HTR-8/SVneo (cell line): ENCODE data around the gene C20orf202.

Experiments used
- DNase-seq: peaks from one replicate; pipeline ENCODE4 v3.0.0; 2011; ENCODE audit warnings: low spot score, mixed read lengths; ENCODE audit not compliant: insufficient read length
- FAIRE-seq: peaks from 2 replicates; lab custom pipeline; 2011; peaks lifted over from hg19 to GRCh38; lab: Jason Lieb, UNC

The C20orf202 gene

DNA sequence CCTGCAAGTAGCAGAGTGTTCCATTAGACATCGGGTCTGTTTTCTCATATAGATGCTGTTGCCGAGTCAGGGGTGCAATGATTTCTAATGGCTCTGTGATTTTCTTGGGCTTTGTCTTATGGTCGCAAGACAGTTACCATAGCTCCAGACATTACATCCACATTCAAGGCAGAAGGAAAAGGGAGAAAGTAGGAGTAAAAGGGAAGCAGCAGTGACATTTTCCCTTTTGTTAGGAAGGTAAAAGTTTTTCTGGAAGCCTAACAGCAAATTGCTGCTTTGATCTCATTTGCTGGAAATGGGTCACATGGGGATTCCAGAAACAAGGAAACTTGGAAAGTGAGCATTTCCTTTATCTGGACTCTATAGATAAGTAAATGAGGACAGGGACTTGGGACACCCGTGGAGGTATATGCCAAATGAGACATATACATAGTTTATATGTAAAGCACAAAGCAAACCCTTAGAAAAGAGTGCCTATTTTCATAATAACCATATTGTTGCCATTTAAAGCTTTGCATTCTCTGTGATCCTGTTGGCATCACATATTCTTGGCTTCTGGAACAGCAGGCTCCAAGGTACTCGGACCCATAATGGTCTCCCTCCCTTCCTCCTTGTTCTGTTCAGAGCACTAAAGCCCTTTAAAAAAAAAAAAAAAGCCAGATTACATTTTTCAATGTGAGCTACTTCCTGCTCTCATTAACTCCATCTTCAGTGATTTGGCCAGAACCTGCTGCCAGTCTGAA, at the start of gene C20orf202:
TSS of gene C20orf202 (plus strand) at position 693 of the 743 bp plus-strand sequence. CDS start 132 bp downstream, outside the sequence.
- FAIRE-seq: no peak

DNA sequence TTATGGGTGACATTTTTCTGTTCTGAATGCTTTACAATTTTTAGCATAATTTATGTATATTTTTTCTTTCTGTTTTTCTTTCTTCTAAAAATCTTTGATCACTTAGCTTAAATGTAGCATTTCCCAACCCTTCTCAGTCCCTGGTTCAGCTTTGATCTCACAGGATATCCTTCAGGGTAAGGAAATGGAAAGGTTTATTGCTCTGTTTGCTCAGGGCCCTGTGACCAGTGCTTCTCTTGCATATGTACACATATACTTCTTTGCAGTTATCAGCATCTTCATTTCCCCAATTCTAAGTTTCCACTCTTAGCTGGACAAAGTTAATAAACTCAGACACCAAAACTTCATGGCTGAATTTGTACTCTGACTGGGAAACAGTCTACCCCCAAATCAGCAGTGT, 49.0 kb upstream of the C20orf202 start:
- FAIRE-seq: no peak
- DNase-seq: no peak

More for the DNA sequence above, at the start of gene C20orf202:
- no peak for DNase-seq

DNA sequence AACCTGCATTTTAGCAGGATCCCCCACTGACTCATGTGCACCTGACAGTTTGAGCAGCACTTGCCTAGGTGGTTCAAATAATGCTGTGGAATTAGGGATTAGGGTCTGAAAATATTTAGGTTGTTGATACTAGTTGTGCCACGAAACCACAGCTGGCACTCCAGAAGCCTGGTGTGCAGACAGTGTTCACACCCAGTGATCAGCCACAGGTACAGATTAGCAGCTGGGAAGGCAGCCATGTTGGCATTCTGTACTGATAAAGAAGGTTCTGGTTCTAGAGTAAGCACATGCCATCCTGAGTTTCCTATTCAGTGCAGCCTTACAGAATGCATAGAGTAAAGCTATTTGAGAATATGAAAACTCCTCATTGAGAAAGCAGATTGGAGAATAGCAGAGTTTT, 48.6 kb upstream of the C20orf202 start:
- FAIRE-seq: no peak
- DNase-seq: no peak

DNA sequence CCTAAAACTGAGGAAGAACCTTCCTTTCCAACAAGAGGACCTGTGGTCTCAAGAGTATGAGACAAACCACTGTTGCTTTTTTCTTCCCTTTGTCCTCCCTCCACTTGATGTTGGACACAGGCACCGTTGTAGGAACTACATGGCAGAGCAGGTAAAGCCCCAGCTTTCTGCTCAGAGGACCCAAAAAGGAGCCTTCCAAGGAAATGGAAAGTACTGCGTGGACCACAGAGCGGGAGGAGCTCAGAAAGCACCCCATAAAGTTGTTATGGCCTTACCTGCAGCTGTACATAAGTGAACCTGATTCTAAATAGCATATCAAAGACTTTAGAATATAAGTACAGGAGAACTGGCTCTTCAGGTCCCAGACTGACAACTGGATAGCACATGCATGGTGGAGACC, 47.9 kb upstream of the C20orf202 start:
- DNase-seq: no peak
- no peak for FAIRE-seq

DNA sequence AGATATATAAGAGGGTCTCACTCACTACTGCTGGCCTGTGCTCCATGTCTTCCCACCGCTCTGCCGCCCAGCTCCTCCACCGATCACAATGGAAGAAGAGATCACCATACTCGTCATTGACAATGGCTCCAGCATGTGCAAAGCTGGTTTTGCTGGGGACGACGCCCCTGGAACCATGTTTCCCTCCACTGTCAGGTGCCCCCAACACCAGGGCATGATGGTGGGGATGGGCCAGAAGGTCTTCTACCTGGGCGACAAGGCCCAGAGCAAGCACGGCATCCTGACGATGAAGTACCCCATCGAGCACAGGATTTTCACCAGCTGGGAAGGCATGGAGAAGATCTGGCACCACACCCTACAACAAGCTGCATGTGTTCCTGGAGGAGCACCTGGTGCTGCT, 42.8 kb upstream of the C20orf202 start:
- DNase-seq (no peak), FAIRE-seq (no peak)

DNA sequence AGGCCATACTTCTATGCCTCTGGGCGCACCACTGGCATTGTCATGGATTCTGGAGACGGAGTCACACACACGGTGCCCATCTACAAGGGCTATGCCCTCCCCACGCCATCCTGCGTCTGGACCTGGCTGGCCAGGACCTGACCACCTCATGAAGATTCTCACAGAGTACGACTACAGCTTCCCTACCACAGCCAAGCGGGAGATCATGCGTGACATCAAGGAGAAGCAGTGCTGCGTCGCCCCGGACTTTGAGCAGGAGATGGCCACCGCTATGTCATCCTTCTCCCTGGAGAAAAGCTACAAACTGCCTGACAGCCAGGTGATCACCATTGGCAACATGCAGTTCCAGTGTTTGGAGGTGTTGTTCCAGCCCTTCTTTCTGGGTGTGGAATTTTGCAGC, 42.3 kb upstream of the C20orf202 start:
- FAIRE-seq (no peak), DNase-seq (no peak)

DNA sequence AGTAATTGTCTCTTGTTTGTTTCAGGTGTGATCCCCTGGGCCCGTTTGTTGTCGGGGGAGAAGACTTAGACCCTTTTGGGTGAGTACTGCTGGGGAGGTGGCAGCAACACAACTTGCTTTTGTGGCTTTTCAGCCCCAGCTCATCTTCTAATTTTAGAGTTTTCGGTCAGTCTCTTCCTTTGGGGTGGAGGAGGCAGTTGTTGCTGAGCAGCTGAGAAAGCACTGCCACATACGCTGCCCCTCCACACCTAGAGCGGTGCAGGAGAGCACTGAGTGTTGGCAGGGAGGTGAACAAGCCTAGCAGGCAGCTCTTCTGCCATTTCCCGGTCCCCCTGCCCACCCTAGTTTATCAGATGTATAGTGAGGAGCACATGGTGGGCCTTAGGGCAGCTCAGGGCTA, 40.1 kb upstream of the C20orf202 start:
- FAIRE-seq (no peak), DNase-seq (no peak)

DNA sequence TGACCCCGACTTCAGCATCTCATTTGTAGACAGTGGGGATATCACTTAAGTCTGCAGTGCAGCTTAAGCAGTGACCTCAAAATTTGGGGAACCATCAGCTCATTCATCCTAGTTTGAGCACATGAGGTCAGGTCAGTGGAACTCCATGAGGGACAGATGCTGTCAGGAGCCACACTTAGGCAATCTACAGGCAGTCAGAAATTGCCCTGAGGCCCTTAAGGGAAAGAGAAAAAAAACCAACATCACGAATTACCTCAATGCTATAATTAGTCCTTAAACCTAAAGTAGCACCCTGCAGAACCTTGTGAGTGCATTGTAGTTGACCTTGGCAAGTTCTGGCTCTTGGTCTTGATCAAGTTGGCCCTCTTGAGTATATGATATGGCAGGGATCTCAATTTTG, 39.6 kb upstream of the C20orf202 start:
- no peak for FAIRE-seq
- DNase-seq: no peak

DNA sequence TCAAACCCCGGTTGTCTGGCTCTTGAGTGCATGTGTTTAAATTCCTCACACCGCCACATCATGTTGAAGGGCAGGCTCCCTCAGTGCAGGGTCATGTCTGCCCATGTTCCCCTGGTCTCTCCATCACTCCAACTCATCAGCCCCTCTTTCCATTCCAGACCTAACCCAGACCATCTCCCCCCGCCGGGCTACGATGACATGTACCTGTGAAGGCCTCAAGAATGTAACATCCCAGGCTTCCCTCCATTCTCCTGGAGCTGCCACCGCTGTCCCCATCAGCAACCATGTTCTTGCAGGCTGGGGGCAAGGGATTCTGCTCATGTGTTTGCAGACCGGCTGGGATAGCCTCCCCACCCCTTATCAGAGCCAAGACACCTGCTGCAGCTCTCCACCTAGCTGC, 38.4 kb upstream of the C20orf202 start:
- FAIRE-seq (no peak), DNase-seq (no peak)

DNA sequence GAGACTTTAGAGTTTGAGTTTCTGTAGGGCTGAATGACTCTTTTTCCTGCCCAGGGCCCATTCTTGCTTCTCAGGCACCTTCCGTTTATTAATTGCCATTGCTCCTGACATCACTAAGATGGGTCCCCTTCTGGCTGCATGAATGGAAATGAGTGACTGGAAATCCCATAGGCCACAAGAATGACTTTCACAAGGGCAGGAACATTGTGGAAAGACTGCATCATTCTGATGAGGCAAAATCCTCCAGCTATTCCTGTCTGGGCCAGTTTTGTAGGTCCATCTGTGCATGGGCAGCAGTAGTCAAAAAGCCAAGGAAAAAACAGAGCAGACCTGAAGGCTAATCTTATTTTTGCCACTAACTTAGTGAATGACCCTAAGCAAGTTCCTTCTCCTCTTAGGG, 37.7 kb upstream of the C20orf202 start:
- FAIRE-seq: no peak
- no peak for DNase-seq

DNA sequence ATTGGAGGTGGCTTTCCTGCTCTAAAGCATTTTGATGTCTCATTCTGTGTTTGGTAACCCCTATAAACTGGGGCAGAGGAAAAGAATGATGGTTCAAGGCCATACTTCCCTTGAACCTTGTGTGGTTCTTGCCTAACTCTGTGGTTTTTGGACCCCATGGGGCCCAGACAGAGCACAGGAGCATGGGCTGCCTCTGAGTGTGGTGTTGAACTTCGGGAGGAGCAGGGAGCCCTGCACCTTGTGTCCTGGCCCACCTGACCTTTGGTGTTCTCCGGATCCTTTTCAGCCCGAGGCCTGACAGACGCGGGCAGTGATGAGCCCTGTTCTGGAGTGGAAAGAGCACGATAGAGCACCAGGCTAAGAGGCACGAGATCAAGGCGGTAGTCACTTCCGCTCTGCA, 37.3 kb upstream of the C20orf202 start:
- FAIRE-seq: no peak
- no peak for DNase-seq

DNA sequence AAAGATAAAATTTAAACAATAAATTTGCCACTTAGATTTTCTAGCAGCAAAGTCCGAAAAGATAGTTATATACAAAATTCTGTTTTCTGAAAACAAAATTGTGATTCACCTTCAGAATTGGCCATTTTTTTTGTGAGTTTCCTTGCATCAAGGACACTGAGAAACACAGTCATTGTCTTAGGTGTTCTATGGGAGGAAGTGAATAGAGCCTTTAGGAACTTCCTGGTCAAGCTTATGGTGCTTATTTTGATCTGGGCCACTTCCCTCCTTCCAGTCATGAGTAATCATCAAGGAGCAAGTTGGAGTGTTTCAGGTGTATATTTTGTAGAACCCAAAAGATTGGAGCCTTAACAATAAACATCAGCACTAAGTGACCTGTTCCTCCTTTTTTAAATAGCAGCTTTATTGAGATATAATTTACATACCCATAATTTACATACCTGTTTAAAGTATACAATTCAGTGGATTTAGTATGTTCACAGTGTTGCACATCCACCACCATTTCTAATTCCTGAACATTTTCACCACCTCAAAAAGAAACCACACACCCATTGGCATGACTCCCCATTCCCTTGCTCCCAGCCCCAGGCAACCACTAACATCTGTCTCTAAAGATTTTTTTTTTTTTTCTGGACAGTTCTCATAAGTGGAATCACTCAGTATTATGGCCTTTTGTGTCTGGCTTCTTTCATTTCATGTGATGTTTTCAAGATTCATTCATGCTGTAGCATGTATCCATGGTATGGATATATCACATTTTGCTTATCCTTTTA, 36.1 kb upstream of the C20orf202 start:
- DNase-seq (no peak), FAIRE-seq (no peak)

DNA sequence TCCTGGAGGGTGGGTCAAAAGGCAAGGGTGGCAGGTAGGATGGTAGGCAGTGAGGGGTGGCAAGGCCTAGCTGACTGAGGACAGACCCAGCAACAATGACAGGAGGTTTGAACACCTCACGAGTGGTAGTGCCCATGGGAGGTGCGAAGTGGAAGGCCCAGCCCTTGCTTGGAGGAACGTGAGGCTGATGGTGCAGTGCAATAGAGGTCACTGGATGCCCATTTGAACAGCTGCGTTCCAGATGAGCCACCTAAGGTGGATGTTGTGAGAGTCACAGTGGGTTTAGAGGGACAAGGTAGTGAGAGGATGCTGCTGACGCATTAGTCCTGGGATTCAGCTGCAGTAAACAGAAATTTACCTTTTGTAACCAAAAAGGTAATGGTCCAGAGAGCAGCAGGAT, 34.0 kb upstream of the C20orf202 start:
- DNase-seq: no peak
- FAIRE-seq: no peak

DNA sequence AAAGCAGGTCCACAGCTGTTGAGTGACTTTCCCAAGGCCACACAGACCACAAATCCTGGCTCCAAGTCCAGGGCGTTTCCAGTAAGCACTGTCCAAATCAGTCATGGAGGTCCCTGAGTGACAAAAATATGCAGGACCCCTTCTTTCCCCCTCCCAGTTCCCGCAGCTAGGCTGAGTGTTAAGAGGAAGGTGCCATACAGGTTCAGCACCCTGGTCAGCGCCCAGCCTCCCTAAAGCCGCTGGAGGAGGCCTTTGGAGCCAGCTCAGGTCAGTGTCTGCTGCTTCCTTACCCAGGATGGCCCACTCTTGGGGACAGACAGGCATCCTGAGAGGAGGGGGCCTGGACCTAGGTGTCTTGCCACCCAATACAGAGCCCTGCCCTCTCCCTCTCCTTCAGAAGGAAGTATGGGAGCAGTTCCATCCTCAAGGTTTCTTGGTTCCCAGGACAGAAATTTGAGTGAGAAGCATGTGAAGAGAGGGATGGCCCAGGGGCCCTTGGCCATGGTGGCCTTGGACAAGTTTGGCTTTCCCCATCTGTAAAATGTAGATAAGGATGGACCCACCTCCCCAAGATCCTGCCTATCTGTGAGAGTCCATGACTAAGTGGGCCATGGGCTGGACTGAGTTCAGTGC, 31.7 kb upstream of the C20orf202 start:
- DNase-seq: peak; percentile 38
- FAIRE-seq: no peak

DNA sequence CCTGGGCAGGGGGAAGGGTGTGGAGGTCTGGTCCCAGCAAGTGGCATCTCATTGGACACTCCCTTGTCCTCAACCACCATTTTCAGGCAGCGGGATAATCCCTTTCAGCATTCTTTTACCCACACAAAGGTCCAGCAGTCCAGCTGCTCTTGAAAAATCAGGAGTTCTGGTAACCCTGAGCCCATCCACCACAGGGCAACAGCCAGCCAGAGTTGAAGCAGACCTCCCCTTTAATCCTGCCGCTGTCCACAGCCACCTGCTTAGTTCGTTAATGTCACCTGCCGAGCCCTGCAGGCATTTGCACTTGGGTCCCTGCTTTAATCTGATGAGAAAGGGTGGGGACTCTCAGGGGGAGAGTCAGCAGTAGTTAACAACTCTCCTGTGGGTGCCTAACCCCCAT, 29.6 kb upstream of the C20orf202 start:
- DNase-seq (no peak), FAIRE-seq (no peak)

DNA sequence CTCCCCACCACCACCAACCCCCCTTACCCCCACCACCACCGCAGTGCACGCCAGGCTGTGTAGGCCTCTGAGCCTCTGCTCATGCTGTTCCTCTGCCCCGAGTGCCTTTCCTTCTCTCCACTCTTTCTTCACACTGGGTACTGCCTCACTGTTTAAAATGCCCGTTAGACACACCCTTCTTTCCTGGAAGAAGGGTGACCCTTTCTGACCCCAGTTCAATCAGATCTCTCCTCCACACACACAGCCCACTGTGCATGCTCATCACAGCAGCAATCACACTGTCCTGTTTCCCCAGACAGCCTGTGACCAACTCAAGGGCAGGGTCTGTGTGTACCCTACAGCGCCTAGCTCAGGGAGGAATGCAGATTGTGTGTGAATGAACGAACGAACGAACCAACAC, 28.5 kb upstream of the C20orf202 start:
- DNase-seq (no peak), FAIRE-seq (peak; percentile 23)

DNA sequence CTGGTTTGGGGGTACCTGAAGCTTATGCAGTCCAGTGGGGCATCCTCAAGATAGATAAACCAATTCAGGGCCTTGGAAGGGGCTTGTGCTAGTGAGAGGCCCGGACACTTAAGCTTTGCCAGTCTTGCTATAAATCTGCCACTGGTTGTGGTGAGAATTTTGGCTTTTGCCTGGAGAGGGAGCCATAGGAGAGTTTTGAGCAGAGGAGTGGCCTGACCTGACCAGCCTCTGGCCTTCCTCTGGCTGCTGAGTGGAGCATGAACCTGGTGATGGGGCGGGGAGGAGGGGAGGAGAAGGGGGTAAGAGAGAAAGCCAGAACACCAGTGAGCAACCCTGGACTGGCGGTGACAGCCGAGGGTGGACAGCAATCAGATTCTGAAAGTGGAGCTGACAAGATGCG, 25.6 kb upstream of the C20orf202 start:
- no peak for DNase-seq
- FAIRE-seq: no peak

DNA sequence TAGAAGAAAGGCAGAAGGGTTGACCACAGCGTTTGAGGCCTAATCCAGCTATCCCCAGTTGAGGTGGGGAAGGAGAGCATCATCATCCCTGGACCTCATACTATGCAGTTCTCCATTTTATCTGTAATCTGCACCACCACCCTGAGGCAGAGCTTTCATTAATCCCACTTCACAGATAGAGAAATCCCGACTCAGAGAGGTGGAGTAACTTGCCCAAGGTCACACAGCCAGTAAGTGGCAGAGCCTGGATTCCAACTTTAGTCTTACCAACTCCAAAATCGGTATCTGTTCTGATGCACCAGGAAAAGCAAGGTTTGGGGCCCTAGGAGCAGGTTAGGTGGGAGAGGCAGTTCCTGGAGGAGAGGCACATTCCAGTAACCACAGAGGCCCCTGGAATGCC, 25.2 kb upstream of the C20orf202 start:
- DNase-seq: no peak
- no peak for FAIRE-seq

DNA sequence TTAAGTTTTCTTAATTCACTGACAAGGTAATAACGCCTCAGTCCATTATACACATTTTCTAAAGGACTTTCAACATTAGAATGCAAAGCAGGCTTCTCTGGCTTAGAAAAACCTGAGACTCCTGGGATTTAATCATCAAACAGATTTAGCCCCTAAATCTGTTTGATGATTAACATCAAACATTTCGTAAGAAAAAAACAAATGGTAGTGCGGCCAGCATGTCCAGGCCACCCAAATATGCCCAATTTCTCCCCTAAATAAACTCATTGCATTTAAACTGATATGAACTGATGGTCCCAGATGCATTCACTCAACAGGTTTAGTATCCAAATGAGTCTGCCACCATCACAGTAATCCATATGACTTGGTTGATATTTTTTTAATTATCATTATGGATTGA, 24.6 kb upstream of the C20orf202 start:
- DNase-seq (no peak), FAIRE-seq (no peak)

DNA sequence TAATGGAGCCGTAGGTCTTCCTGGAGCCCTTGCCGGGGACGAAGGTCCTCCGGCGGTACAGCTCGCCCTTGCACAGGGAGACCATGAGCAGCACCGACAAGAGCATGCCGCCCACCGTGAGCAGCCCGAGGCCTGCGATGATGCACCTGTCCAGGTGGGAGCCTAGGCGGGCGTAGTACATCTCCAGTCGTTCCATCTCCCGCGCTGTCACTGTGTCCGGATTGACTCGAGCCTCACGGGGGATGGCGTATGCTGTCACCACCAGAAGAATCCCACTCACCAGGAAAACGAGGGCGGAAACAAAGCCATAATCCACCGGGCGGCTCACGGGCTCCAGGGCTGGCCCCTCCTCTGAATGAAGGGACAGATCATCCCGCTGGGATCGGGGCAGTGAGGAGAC, 22.3 kb upstream of the C20orf202 start:
- no peak for FAIRE-seq

DNA sequence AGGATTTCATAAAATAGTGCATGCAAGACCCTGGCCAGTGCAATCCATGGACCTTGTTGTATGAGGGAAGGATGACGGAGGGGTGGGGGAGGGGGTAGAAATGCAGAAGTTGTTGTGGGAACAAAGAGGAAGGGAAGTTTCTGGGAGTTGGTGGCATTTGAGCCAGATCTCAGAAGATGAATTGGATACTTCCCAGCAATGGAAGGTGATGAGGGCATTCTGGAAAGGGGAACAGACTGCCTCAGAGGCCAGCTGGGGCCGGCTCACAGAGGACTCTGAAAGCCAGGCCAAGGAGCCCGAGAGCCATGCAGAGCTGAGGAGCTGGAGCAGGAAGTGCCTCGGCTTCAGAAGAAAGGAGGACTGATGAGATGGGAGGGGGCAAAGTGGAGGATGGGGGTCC, 21.1 kb upstream of the C20orf202 start:
- FAIRE-seq: no peak

More for the DNA sequence above, 22.3 kb upstream of the C20orf202 start:
- DNase-seq: no peak

More for the DNA sequence above, 21.1 kb upstream of the C20orf202 start:
- no peak for DNase-seq
